Measurements from ENCODE around the gene C4orf46.

GRCh38 chr4:158715802-158716201 is 44.1 kb upstream of the C4orf46 start:
- TF ChIP-seq CTCF (conservative IDR thresholded peaks at IDR 0.05; ENCODE audit: low read depth, low read length) = no peak
- TF ChIP-seq RCOR1 (IDR thresholded peaks at IDR 0.05; ENCODE audit: insufficient replicate concordance, low read length) = no peak
- no peak for TF ChIP-seq BHLHE40 (IDR thresholded peaks at IDR 0.05; ENCODE audit: low read depth, low read length)
- TF ChIP-seq POLR2A (IDR thresholded peaks at IDR 0.05; ENCODE audit: low read depth, low read length) = no peak
- TF ChIP-seq RFX5 (IDR thresholded peaks at IDR 0.05; ENCODE audit: low read depth, low read length) = no peak
